Measurements from ENCODE around the gene PROSER3.

GRCh38 chr19:35768082-35768421 is 10.1 kb downstream of the PROSER3 start:
- no peak for TF ChIP-seq POLR2A (IDR thresholded peaks at IDR 0.05)
- TF ChIP-seq, protein P1, sequence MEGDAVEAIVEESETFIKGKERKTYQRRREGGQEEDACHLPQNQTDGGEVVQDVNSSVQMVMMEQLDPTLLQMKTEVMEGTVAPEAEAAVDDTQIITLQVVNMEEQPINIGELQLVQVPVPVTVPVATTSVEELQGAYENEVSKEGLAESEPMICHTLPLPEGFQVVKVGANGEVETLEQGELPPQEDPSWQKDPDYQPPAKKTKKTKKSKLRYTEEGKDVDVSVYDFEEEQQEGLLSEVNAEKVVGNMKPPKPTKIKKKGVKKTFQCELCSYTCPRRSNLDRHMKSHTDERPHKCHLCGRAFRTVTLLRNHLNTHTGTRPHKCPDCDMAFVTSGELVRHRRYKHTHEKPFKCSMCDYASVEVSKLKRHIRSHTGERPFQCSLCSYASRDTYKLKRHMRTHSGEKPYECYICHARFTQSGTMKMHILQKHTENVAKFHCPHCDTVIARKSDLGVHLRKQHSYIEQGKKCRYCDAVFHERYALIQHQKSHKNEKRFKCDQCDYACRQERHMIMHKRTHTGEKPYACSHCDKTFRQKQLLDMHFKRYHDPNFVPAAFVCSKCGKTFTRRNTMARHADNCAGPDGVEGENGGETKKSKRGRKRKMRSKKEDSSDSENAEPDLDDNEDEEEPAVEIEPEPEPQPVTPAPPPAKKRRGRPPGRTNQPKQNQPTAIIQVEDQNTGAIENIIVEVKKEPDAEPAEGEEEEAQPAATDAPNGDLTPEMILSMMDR (IDR thresholded peaks at IDR 0.05): no peak

Measured in body of pancreas (tissue), 4 donors.